Right ventricle myocardium inferior (tissue), 1 donor: ENCODE results near the gene AGPAT1. TPM values are rescaled to one million over a fixed set of nuclear protein-coding genes. Genes with fewer than 3 reads are reported as not detected.
"Not testable (repeated sequence)": the region's sequence is repeated elsewhere in the genome, so short reads cannot be mapped to it uniquely, and the experiment has no call there.

Source experiments
- ATAC-seq: fragments of 200-7000 bp; cut with Tn5 transposase; one replicate; pipeline ENCODE4 v1.9.1; 2020; ENCODE audit warnings: mild to moderate bottlenecking, moderate library complexity
- DNase-seq: peaks from one replicate; pipeline ENCODE4 v3.0.0; 2021; ENCODE audit errors: missing footprints
- intact Hi-C: fragments of 100-400 bp; cut with DNase I; formaldehyde crosslinking; loops from one replicate; pipeline ENCODE4 v1.11.0; 2022
- long read RNA-seq: library from polyadenylated mRNA; unstranded; transcript quantifications from one replicate; pipeline ENCODE4 v2.0.0, GENCODE V29; 2021
- total RNA-seq: library from RNA; stranded (reverse); fragmentation: NEBNext Ultra II Directional; extraction: Animal tissue kit (Norgen Biotek cat#: 25700); gene quantifications from one replicate; pipeline ENCODE4 v1.2.1, GENCODE V29; 2021
- donor health status: DM: no; HTN: yes; CAD: no; lungs with severe emphysema.

The AGPAT1 gene
- total RNA-seq: 48.2 TPM
- long read RNA-seq, transcript AGPAT1-203 (7 exons, 2,234 nt): major isoform, 19 of 34 reads
- long read RNA-seq, partial matches to known transcripts: 3 of 34 reads
- long read RNA-seq, other reads (novel, unspliced or antisense): 10 of 34 reads

- intact Hi-C loops: loop anchor here (1.0 to 10.0 kb wide), 3 partner anchors 22 to 511 kb away; partner anchors contain the start of genes ATF6B, C6orf47, CSNK2B and GPANK1
- peak; percentile 98 for DNase-seq
- peak; percentile 73 for ATAC-seq
Measured at GRCh38 chr6:32175711-32176475, at the start of gene AGPAT1. Gene AGPAT1, minus strand, starts transcription at chr6:32176084. Its CDS starts 4,588 bp downstream, at chr6:32171496.

- DNase-seq: no peak
- ATAC-seq: no peak
- intact Hi-C loops: no loop called here
Measured at GRCh38 chr6:32224696-32225095, 48.8 kb upstream of the AGPAT1 start.

- ATAC-seq (peak; percentile 33), DNase-seq (no peak)
- intact Hi-C loops: no loop called here
Measured at GRCh38 chr6:32223258-32224235, 47.7 kb upstream of the AGPAT1 start, which contains the start of gene NOTCH4. Gene NOTCH4, minus strand, starts transcription at chr6:32224067. Its CDS starts 139 bp downstream, at chr6:32223928.

- ATAC-seq: no peak
- intact Hi-C loops: no loop called here
Measured at GRCh38 chr6:32222333-32223230, 46.7 kb upstream of the AGPAT1 start.

GRCh38 chr6:32220021-32220420 is 44.1 kb upstream of the AGPAT1 start:
- no peak for DNase-seq
- no peak for ATAC-seq
- intact Hi-C loops: no loop called here

More at GRCh38 chr6:32222333-32223230, 46.7 kb upstream of the AGPAT1 start:
- DNase-seq: no peak

- ATAC-seq (no peak), DNase-seq (no peak)
- intact Hi-C loops: no loop called here
Measured at GRCh38 chr6:32218167-32218566, 42.3 kb upstream of the AGPAT1 start.

- ATAC-seq (no peak), DNase-seq (no peak)
- intact Hi-C loops: no loop called here
Measured at GRCh38 chr6:32216998-32217397, 41.1 kb upstream of the AGPAT1 start.

- no peak for ATAC-seq
- DNase-seq: no peak
- intact Hi-C loops: no loop called here
Measured at GRCh38 chr6:32216285-32216684, 40.4 kb upstream of the AGPAT1 start.

- ATAC-seq (no peak), DNase-seq (no peak)
- intact Hi-C loops: no loop called here
Measured at GRCh38 chr6:32215617-32216016, 39.7 kb upstream of the AGPAT1 start.

GRCh38 chr6:32214126-32214525 is 38.2 kb upstream of the AGPAT1 start:
- DNase-seq (no peak), ATAC-seq (no peak)
- intact Hi-C loops: no loop called here

GRCh38 chr6:32213649-32214048 is 37.8 kb upstream of the AGPAT1 start:
- ATAC-seq (no peak), DNase-seq (no peak)
- intact Hi-C loops: no loop called here

- DNase-seq (no peak), ATAC-seq (no peak)
- intact Hi-C loops: no loop called here
Measured at GRCh38 chr6:32212076-32212760, 36.3 kb upstream of the AGPAT1 start.

GRCh38 chr6:32211432-32211831 is 35.5 kb upstream of the AGPAT1 start:
- intact Hi-C loops, ATAC-seq, DNase-seq: not testable (repeated sequence)

GRCh38 chr6:32210191-32210601 is 34.3 kb upstream of the AGPAT1 start:
- ATAC-seq: no peak
- intact Hi-C loops: no loop called here

GRCh38 chr6:32208996-32209395 is 33.1 kb upstream of the AGPAT1 start:
- intact Hi-C loops: no loop called here
- ATAC-seq (no peak), DNase-seq (no peak)

More at GRCh38 chr6:32210191-32210601, 34.3 kb upstream of the AGPAT1 start:
- no peak for DNase-seq

- intact Hi-C loops: no loop called here
- DNase-seq (no peak), ATAC-seq (no peak)
Measured at GRCh38 chr6:32204268-32204715, 28.4 kb upstream of the AGPAT1 start.

- ATAC-seq: no peak
- intact Hi-C loops: no loop called here
- DNase-seq: no peak
Measured at GRCh38 chr6:32203426-32204267, 27.8 kb upstream of the AGPAT1 start.
